H9 (cell line): Measurements from ENCODE around the gene MROH2A. TPM values are rescaled to one million over a fixed set of nuclear protein-coding genes. Genes with fewer than 3 reads are reported as not detected.

Source experiments
- DNase-seq: peaks from one replicate; pipeline ENCODE4 v3.0.0-alpha.2; 2017
- H2AFZ ChIP-seq: one replicate; pipeline ENCODE4 v1.6.1; 2013; ENCODE audit warnings: mild to moderate bottlenecking, low read length, control low read depth, moderate library complexity
- H2AK5ac ChIP-seq: 2 replicates; pipeline ENCODE4 v1.6.1; 2013; ENCODE audit warnings: low read length, control low read depth, mixed read lengths; ENCODE audit not compliant: insufficient read length
- H2BK120ac ChIP-seq: one replicate; pipeline ENCODE4 v1.6.1; 2013; ENCODE audit warnings: low read depth, mild to moderate bottlenecking, low read length, control low read depth, inconsistent platforms; ENCODE audit not compliant: poor library complexity, severe bottlenecking
- H2BK12ac ChIP-seq: 2 replicates; pipeline ENCODE4 v1.6.1; 2013; ENCODE audit warnings: low read length, control low read depth, mixed read lengths, low read depth; ENCODE audit not compliant: insufficient read length
- H2BK15ac ChIP-seq: 2 replicates; pipeline ENCODE4 v1.6.1; 2013; ENCODE audit warnings: low read depth, low read length, control low read depth
- H2BK20ac ChIP-seq: one replicate; pipeline ENCODE4 v1.6.1; 2013; ENCODE audit warnings: low read depth, mild to moderate bottlenecking, low read length, control low read depth, inconsistent platforms; ENCODE audit not compliant: poor library complexity, severe bottlenecking
- H2BK5ac ChIP-seq: 2 replicates; pipeline ENCODE4 v1.6.1; 2013; ENCODE audit warnings: low read length, control low read depth, mixed read lengths; ENCODE audit not compliant: insufficient read length
- H3K14ac ChIP-seq: 2 replicates; pipeline ENCODE4 v1.6.1; 2013; ENCODE audit warnings: low read length, control low read depth; ENCODE audit not compliant: insufficient read depth
- H3K18ac ChIP-seq: 2 replicates; pipeline ENCODE4 v1.6.1; 2013; ENCODE audit warnings: low read depth, mild to moderate bottlenecking, mixed read lengths, low read length, control low read depth; ENCODE audit not compliant: insufficient read length
- H3K23ac ChIP-seq: 2 replicates; pipeline ENCODE4 v1.6.1; 2013; ENCODE audit warnings: low read length, control low read depth, mixed read lengths, low read depth; ENCODE audit not compliant: insufficient read length
- H3K23me2 ChIP-seq: 2 replicates; pipeline ENCODE4 v1.6.1; 2013; ENCODE audit warnings: low read depth, mild to moderate bottlenecking, mixed read lengths, low read length, control low read depth; ENCODE audit not compliant: insufficient read length, poor library complexity, severe bottlenecking
- H3K27ac ChIP-seq: 2 replicates; pipeline ENCODE4 v1.5.1; 2013; ENCODE audit warnings: low read length, control low read depth, mixed read lengths, low read depth; ENCODE audit not compliant: insufficient read length
- H3K27me3 ChIP-seq: 2 replicates; pipeline ENCODE4 v1.6.1; 2013; ENCODE audit warnings: low read length, control low read depth, inconsistent platforms; ENCODE audit not compliant: insufficient read depth
- H3K4ac ChIP-seq: 2 replicates; pipeline ENCODE4 v1.6.1; 2013; ENCODE audit warnings: low read depth, mild to moderate bottlenecking, control low read depth, inconsistent platforms, low read length, moderate library complexity
- H3K4me1 ChIP-seq: 2 replicates; pipeline ENCODE4 v1.6.1; 2013; ENCODE audit warnings: low read length, control low read depth, inconsistent platforms; ENCODE audit not compliant: insufficient read depth
- H3K4me2 ChIP-seq: 2 replicates; pipeline ENCODE4 v1.6.1; 2013; ENCODE audit warnings: low read length, control low read depth, mixed read lengths; ENCODE audit not compliant: insufficient read length, insufficient read depth
- H3K56ac ChIP-seq: 2 replicates; pipeline ENCODE4 v1.6.1; 2013; ENCODE audit warnings: low read depth, mild to moderate bottlenecking, mixed read lengths, low read length, control low read depth; ENCODE audit not compliant: insufficient read length
- H3K79me1 ChIP-seq: 2 replicates; pipeline ENCODE4 v1.6.1; 2013; ENCODE audit warnings: low read depth, mild to moderate bottlenecking, moderate library complexity, low read length, control low read depth, inconsistent platforms; ENCODE audit not compliant: insufficient read depth, poor library complexity, severe bottlenecking
- H3K79me2 ChIP-seq: 2 replicates; pipeline ENCODE4 v1.6.1; 2013; ENCODE audit warnings: low read length, control low read depth, inconsistent platforms; ENCODE audit not compliant: insufficient read depth
- H3K9ac ChIP-seq: 2 replicates; pipeline ENCODE4 v1.6.1; 2013; ENCODE audit warnings: low read length, control low read depth, mixed read lengths; ENCODE audit not compliant: insufficient read length; ENCODE audit errors: extremely low read depth
- H3K9me3 ChIP-seq: one replicate; pipeline ENCODE4 v1.6.1; 2013; ENCODE audit warnings: low read depth, low read length, inconsistent platforms; ENCODE audit not compliant: control insufficient read depth
- H3T11ph ChIP-seq: one replicate; pipeline ENCODE4 v1.6.1; 2013; ENCODE audit warnings: mild to moderate bottlenecking, low read length, control low read depth, inconsistent platforms
- H4K20me1 ChIP-seq: one replicate; pipeline ENCODE4 v1.6.1; 2013; ENCODE audit not compliant: control insufficient read depth, insufficient read length, insufficient read depth
- H4K5ac ChIP-seq: 2 replicates; pipeline ENCODE4 v1.6.1; 2013; ENCODE audit warnings: low read depth, mild to moderate bottlenecking, mixed read lengths, low read length, control low read depth; ENCODE audit not compliant: insufficient read length
- H4K8ac ChIP-seq: replicated peaks from 2 replicates; pipeline ENCODE4 v1.6.1; 2013; ENCODE audit warnings: low read length, control low read depth, mixed read lengths, low read depth; ENCODE audit not compliant: insufficient read length
- H4K91ac ChIP-seq: 2 replicates; pipeline ENCODE4 v1.6.1; 2013; ENCODE audit warnings: low read depth, mild to moderate bottlenecking, moderate library complexity, mixed read lengths, low read length, control low read depth; ENCODE audit not compliant: insufficient read length
- H3K27ac Mint-ChIP-seq, 3 experiments: 2 replicates in 2 of 3; 3 replicates in 1 of 3; pipeline ENCODE4 v1.8.0; 2020 to 2021; ENCODE audit warnings: mixed read lengths in 3 of 3, mild to moderate bottlenecking in 1 of 3, moderate library complexity in 1 of 3
- H3K27me3 Mint-ChIP-seq: 2 replicates; pipeline ENCODE4 v1.8.0; 2021; ENCODE audit warnings: low read depth, mild to moderate bottlenecking, moderate library complexity, mixed read lengths
- H3K36me3 Mint-ChIP-seq, 3 experiments: 2 replicates in 2 of 3; 3 replicates in 1 of 3; pipeline ENCODE4 v1.8.0; 2020 to 2021; ENCODE audit warnings: low read depth in 3 of 3, mixed read lengths in 3 of 3; ENCODE audit not compliant: insufficient read depth in 1 of 3
- H3K4me1 Mint-ChIP-seq, 2 experiments: 2 replicates each; pipeline ENCODE4 v1.8.0; 2020; ENCODE audit warnings: mixed read lengths in 2 of 2
- H3K4me3 Mint-ChIP-seq, 2 experiments: 2 replicates in 1 of 2; 3 replicates in 1 of 2; pipeline ENCODE4 v1.8.0; 2020 to 2021; ENCODE audit warnings: mild to moderate bottlenecking in 2 of 2, mixed read lengths in 2 of 2, moderate library complexity in 1 of 2
- H3K9me3 Mint-ChIP-seq, 2 experiments: 2 replicates in 1 of 2; 3 replicates in 1 of 2; pipeline ENCODE4 v1.8.0; 2020; ENCODE audit warnings: mild to moderate bottlenecking in 2 of 2, mixed read lengths in 2 of 2, moderate library complexity in 1 of 2
- WGBS: extraction: QIAGEN DNeasy Blood & Tissue Kit; methylation state at CpG from one replicate; pipeline ENCODE4 v1.1.7; 2013; ENCODE audit warnings: missing lambda C conversion rate, low lambda C conversion rate, mixed read lengths; ENCODE audit not compliant: insufficient read length; ENCODE audit errors: extremely low coverage; 5-methylcytosine and 5-hydroxymethylcytosine counted together
- total RNA-seq: library from RNA; stranded (reverse); gene quantifications from 2 replicates; pipeline ENCODE4 v1.2.1, GENCODE V29; 2021
- TF ChIP-seq, protein P1 (sequence below): fragments of 200-600 bp; sonication (generic); conservative IDR thresholded peaks from 3 replicates; pipeline ENCODE4 v1.8.0; 2021; ENCODE audit warnings: antibody characterized with exemption, mild to moderate bottlenecking

The MROH2A gene
- total RNA-seq, 1 experiment from 2014 or later, result not detected

DNA sequence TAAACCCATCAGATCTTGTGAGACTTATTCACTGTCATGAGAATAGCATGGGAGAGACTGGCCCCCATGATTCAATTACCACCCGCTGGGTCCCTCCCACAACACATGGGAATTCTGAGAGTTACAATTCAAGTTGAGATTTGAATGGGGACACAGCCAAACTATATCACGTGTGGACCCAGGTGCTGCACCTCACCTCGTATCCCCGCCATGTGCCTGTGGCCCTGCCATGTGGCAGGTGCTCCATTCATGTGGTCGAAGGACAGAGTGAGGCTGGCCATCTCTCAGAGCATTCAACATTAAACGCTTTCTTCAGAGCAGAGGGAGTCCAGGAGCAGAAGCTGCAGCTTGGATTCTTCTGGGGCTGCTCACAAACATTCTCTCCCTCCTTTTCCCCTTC, 32.3 kb downstream of the MROH2A start:
- DNase-seq, result no peak
- Histone ChIP-seq H2BK120ac (no peak overlapping the region), H3K18ac (no peak overlapping the region), H4K5ac (no peak overlapping the region), H2AK5ac (no peak overlapping the region), H3K9ac (no peak overlapping the region), H3K56ac (no peak overlapping the region), H3K27me3 (no peaks in the 10 kb centered on the region), H3K4me1 (no peaks in the 10 kb centered on the region), H3T11ph (no peak overlapping the region), H3K79me2 (no peaks in the 10 kb centered on the region), H4K91ac (no peak overlapping the region), H2BK15ac (no peak overlapping the region), H2BK20ac (no peak overlapping the region), H2BK12ac (no peak overlapping the region), H3K23ac (no peak overlapping the region), H2AFZ (no peak overlapping the region), H4K8ac (no peak overlapping the region), H3K23me2 (no peaks in the 10 kb centered on the region), H4K20me1 (no peaks in the 10 kb centered on the region), H2BK5ac (no peak overlapping the region), H3K79me1 (no peaks in the 10 kb centered on the region), H3K4ac (no peak overlapping the region), H3K27ac (no peak overlapping the region), H3K4me2 (no peak overlapping the region), H3K14ac (no peak overlapping the region), H3K9me3 (no peaks in the 10 kb centered on the region)
- Mint-ChIP-seq H3K36me3 (no peaks in the 10 kb centered on the region), H3K9me3 (peaks cover 0 to 2% of the 10 kb centered on the region in 2 experiments; a peak in 2 of 5 replicates), H3K4me1 (no peaks in the 10 kb centered on the region), H3K27me3 (peaks cover 15% of the 10 kb centered on the region), H3K4me3 (no peak overlapping the region), H3K27ac (no peak overlapping the region)
- TF ChIP-seq, protein P1, sequence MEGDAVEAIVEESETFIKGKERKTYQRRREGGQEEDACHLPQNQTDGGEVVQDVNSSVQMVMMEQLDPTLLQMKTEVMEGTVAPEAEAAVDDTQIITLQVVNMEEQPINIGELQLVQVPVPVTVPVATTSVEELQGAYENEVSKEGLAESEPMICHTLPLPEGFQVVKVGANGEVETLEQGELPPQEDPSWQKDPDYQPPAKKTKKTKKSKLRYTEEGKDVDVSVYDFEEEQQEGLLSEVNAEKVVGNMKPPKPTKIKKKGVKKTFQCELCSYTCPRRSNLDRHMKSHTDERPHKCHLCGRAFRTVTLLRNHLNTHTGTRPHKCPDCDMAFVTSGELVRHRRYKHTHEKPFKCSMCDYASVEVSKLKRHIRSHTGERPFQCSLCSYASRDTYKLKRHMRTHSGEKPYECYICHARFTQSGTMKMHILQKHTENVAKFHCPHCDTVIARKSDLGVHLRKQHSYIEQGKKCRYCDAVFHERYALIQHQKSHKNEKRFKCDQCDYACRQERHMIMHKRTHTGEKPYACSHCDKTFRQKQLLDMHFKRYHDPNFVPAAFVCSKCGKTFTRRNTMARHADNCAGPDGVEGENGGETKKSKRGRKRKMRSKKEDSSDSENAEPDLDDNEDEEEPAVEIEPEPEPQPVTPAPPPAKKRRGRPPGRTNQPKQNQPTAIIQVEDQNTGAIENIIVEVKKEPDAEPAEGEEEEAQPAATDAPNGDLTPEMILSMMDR, result no peak
- no CpG with 5 or more reads among the region's 6 CpGs for WGBS
